SK-N-SH (cell line): ENCODE results near the gene LRRC17. TPM values are rescaled to one million over a fixed set of nuclear protein-coding genes. Genes with fewer than 3 reads are reported as not detected.

ENCODE experiments used
- CTCF ChIA-PET: fragments of 300-600, 350-600 bp; formaldehyde crosslinking; extraction: SDS; loops from one replicate; lab custom pipeline; 2021; lab: Yijun Ruan, JAX
- POLR2A ChIA-PET: fragments of 350-600 bp; sonication (Branson Sonifier 250); formaldehyde crosslinking; extraction: SDS; loops from one replicate; lab custom pipeline; 2020; ENCODE audit warnings: antibody characterized with exemption, inconsistent platforms; lab: Yijun Ruan, JAX
- DNase-seq: peaks from one replicate; pipeline ENCODE4 v3.0.0; 2012
- H2AFZ ChIP-seq: fragments of 200-600 bp; sonication (generic); 2 replicates; pipeline ENCODE4 v1.8.1; 2016; ENCODE audit warnings: antibody characterized with exemption, mild to moderate bottlenecking, low read depth
- H3F3A ChIP-seq: fragments of 200-600 bp; sonication (generic); replicated peaks from 2 replicates; pipeline ENCODE3; 2016; ENCODE audit warnings: antibody characterized with exemption, mild to moderate bottlenecking; ENCODE audit not compliant: insufficient read depth
- H3K27ac ChIP-seq, 2 experiments: fragments of 200-500 bp in 1 of 2; fragments of 200-600 bp in 1 of 2; sonication (Bioruptor generic) in 1 of 2; sonication (generic), shearing (Covaris generic) in 1 of 2; 2 replicates each; pipeline versions ENCODE4 v1.5.1 to v1.6.1; 2014 to 2016; ENCODE audit warnings: low read depth in 2 of 2, inconsistent platforms in 1 of 2, low read length in 1 of 2, mild to moderate bottlenecking in 1 of 2, mixed read lengths in 1 of 2
- H3K27me3 ChIP-seq: fragments of 200-600 bp; sonication (generic), shearing (Covaris generic); 2 replicates; pipeline ENCODE4 v1.6.1; 2016; ENCODE audit warnings: mixed run types; ENCODE audit not compliant: insufficient read depth
- H3K36me3 ChIP-seq, 2 experiments: fragments of 200-500 bp in 1 of 2; fragments of 200-600 bp in 1 of 2; sonication (Bioruptor generic) in 1 of 2; sonication (generic) in 1 of 2; replicated peaks in 1 of 2; 2 replicates each; pipeline versions ENCODE3 to v1.5.1; 2014 to 2016; ENCODE audit warnings: low read length in 1 of 2, mild to moderate bottlenecking in 1 of 2; ENCODE audit not compliant: insufficient read depth in 2 of 2, control insufficient read depth in 1 of 2
- H3K4me1 ChIP-seq, 2 experiments: fragments of 200-500 bp in 1 of 2; fragments of 200-600 bp in 1 of 2; sonication (Bioruptor generic) in 1 of 2; sonication (generic), shearing (Covaris generic) in 1 of 2; 2 replicates each; pipeline versions ENCODE4 v1.5.1 to v1.6.1; 2014 to 2016; ENCODE audit warnings: low read depth in 1 of 2, low read length in 1 of 2, mixed run types in 1 of 2; ENCODE audit not compliant: insufficient read depth in 2 of 2, control insufficient read depth in 1 of 2
- H3K4me2 ChIP-seq: fragments of 200-600 bp; sonication (generic), shearing (Covaris generic); 2 replicates; pipeline ENCODE4 v1.6.1; 2017; ENCODE audit warnings: mixed run types
- H3K4me3 ChIP-seq, 2 experiments: fragments of 200-500 bp in 1 of 2; fragments of 200-600 bp in 1 of 2; sonication (Bioruptor generic) in 1 of 2; sonication (generic), shearing (Covaris generic) in 1 of 2; 2 replicates each; pipeline versions ENCODE4 v1.5.1 to v1.8.1; 2014 to 2016; ENCODE audit warnings: low read depth in 2 of 2, inconsistent platforms in 1 of 2, low read length in 1 of 2, mild to moderate bottlenecking in 1 of 2, mixed read lengths in 1 of 2, moderate library complexity in 1 of 2
- H3K79me2 ChIP-seq: fragments of 200-600 bp; sonication (generic); 2 replicates; pipeline ENCODE4 v1.8.1; 2017; ENCODE audit warnings: mild to moderate bottlenecking; ENCODE audit not compliant: insufficient read depth
- H3K9ac ChIP-seq: fragments of 200-600 bp; sonication (generic); 2 replicates; pipeline ENCODE4 v1.6.1; 2017; ENCODE audit warnings: mixed run types
- H3K9me2 ChIP-seq: fragments of 200-600 bp; sonication (generic); 2 replicates; pipeline ENCODE4 v1.6.1; 2017; ENCODE audit warnings: mixed run types
- H3K9me3 ChIP-seq: fragments of 200-600 bp; sonication (generic); 2 replicates; pipeline ENCODE4 v1.6.1; 2017; ENCODE audit warnings: mixed run types, mild to moderate bottlenecking, moderate library complexity
- H4K20me1 ChIP-seq: fragments of 200-600 bp; sonication (generic); 2 replicates; pipeline ENCODE4 v1.6.1; 2017; ENCODE audit warnings: mild to moderate bottlenecking, mixed run types; ENCODE audit not compliant: insufficient read depth
- CHD2 ChIP-seq: fragments of 150-350 bp; IDR thresholded peaks from 2 replicates; pipeline ENCODE4 v1.6.1; 2018; ENCODE audit warnings: low read length; ENCODE audit not compliant: partially characterized antibody
- EP300 ChIP-seq, 2 experiments: IDR thresholded peaks; 2 replicates each; pipeline versions ENCODE4 v1.4.0 to v1.6.1; 2012; ENCODE audit warnings: borderline replicate concordance in 1 of 2, low read depth in 1 of 2, low read length in 1 of 2
- FOSL2 ChIP-seq: IDR thresholded peaks from 2 replicates; pipeline ENCODE4 v1.4.0; 2012; ENCODE audit warnings: low read depth, mild to moderate bottlenecking, moderate library complexity, borderline replicate concordance
- FOXM1 ChIP-seq: IDR thresholded peaks from 2 replicates; pipeline ENCODE4 v1.4.0; 2012; ENCODE audit warnings: low read depth, mild to moderate bottlenecking
- GATA2 ChIP-seq: sonication (generic); formaldehyde crosslinking; IDR thresholded peaks from 2 replicates; pipeline ENCODE4 v1.5.0; 2020; ENCODE audit warnings: mild to moderate bottlenecking, missing genetic modification reagents
- IRF3 ChIP-seq: fragments of 150-350 bp; IDR thresholded peaks from 2 replicates; pipeline ENCODE4 v1.6.1; 2016; ENCODE audit warnings: mild to moderate bottlenecking, low read depth, low read length
- MAX ChIP-seq: IDR thresholded peaks from 2 replicates; pipeline ENCODE4 v1.4.0; 2012; ENCODE audit warnings: low read depth
- MEF2A ChIP-seq: IDR thresholded peaks from 2 replicates; pipeline ENCODE4 v1.4.0; 2012; ENCODE audit warnings: low read depth, borderline replicate concordance
- MXI1 ChIP-seq: IDR thresholded peaks from 2 replicates; pipeline ENCODE4 v1.6.1; 2012; ENCODE audit warnings: mild to moderate bottlenecking, low read depth, low read length, improper control_type of control experiment
- PBX3 ChIP-seq: IDR thresholded peaks from 2 replicates; pipeline ENCODE4; 2012
- RCOR1 ChIP-seq: fragments of 150-350 bp; IDR thresholded peaks from 2 replicates; pipeline ENCODE4 v1.6.1; 2017; ENCODE audit warnings: antibody characterized with exemption, low read length
- REST ChIP-seq: IDR thresholded peaks from 2 replicates; pipeline ENCODE4 v1.6.1; 2012; ENCODE audit warnings: mild to moderate bottlenecking, low read depth, low read length, moderate library complexity
- RFX5 ChIP-seq: IDR thresholded peaks from 2 replicates; pipeline ENCODE4 v1.6.1; 2012; ENCODE audit warnings: mild to moderate bottlenecking, improper control_type of control experiment, low read length
- RXRA ChIP-seq: IDR thresholded peaks from 2 replicates; pipeline ENCODE4 v1.4.0; 2012; ENCODE audit warnings: low read depth, mild to moderate bottlenecking, borderline replicate concordance
- SIN3A ChIP-seq: IDR thresholded peaks from 2 replicates; pipeline ENCODE4 v1.6.1; 2012; ENCODE audit warnings: low read depth, mild to moderate bottlenecking, low read length, moderate library complexity, borderline replicate concordance
- TAF1 ChIP-seq: IDR thresholded peaks from 2 replicates; pipeline ENCODE4 v1.6.1; 2012; ENCODE audit warnings: low read depth, mild to moderate bottlenecking, low read length, moderate library complexity, borderline replicate concordance
- TCF12 ChIP-seq: IDR thresholded peaks from 2 replicates; pipeline ENCODE4 v1.4.0; 2012
- TEAD4 ChIP-seq: IDR thresholded peaks from 2 replicates; pipeline ENCODE4 v1.4.0; 2012; ENCODE audit warnings: mild to moderate bottlenecking, borderline replicate concordance; ENCODE audit not compliant: insufficient read depth
- WGBS: methylation state at CpG from one replicate; pipeline ENCODE4 v1.1.6; 2017; ENCODE audit warnings: low lambda C conversion rate; 5-methylcytosine and 5-hydroxymethylcytosine counted together
- polyA plus RNA-seq, 3 experiments: library from polyadenylated mRNA; depleted of rRNA; stranded (reverse); fragments of >200 nt; gene quantifications; 2 replicates each; pipeline ENCODE4 v1.2.3, GENCODE V29; 2012

Gene LRRC17
- polyA plus RNA-seq, 1 of the 3 experiments (the other 2 are of a cell fraction), result 101 TPM

GRCh38 chr7:102925976-102926782, 13.4 kb downstream of the LRRC17 start:
- peaks cover 6% of the 10 kb centered on the region for H3F3A ChIP-seq
- H4K20me1 ChIP-seq, result no peaks in the 10 kb centered on the region
- no peak overlapping the region for H3K4me3 ChIP-seq
- no peaks in the 10 kb centered on the region for H3K9me2 ChIP-seq
- H3K9me3 ChIP-seq, result no peaks in the 10 kb centered on the region
- peaks cover 11 to 17% of the 10 kb centered on the region in 2 experiments; a peak in 3 of 4 replicates for H3K4me1 ChIP-seq
- peak; percentile 55 for DNase-seq
- no peak overlapping the region; the same call in 1 of the 2 replicates for H3K4me2 ChIP-seq
- no peaks in the 10 kb centered on the region for H3K79me2 ChIP-seq
- 20% methylated on average over 5 of the region's 5 CpGs for WGBS
- no peaks in the 10 kb centered on the region for H3K36me3 ChIP-seq
- peak overlapping the region; percentile 1; the same call in 1 of the 2 replicates for H2AFZ ChIP-seq
- H3K27ac ChIP-seq, result peak overlapping the region; percentile 42 to 62
- H3K9ac ChIP-seq, result no peak overlapping the region
- no peaks in the 10 kb centered on the region for H3K27me3 ChIP-seq
- TF ChIP-seq FOSL2, result 0 out of 2 replicates have a peak, but pooled peaks have one; percentile 8
- peak; percentile 42 for TF ChIP-seq TCF12
- TF ChIP-seq CHD2, result peak; percentile 11
- TF ChIP-seq PBX3, result peak; percentile 40; the same call in 1 of the 2 replicates
- no peak for TF ChIP-seq FOXM1
- no peak for TF ChIP-seq TEAD4
- TF ChIP-seq RXRA, result peak; percentile 27; the same call in 1 of the 2 replicates
- TF ChIP-seq GATA2 (CRISPR knock-in tag), result peak; percentile 31; the same call in 1 of the 2 replicates
- TF ChIP-seq RCOR1, result peak; percentile 21; the same call in 1 of the 2 replicates
- 0 out of 4 replicates have a peak, but pooled peaks of 1 of the 2 experiments have one; percentile 10 for TF ChIP-seq EP300 (IDR thresholded peaks at IDR 0.05; ENCODE audit: borderline replicate concordance in 1 of 2, low read depth in 1 of 2, low read length in 1 of 2)
- CTCF ChIA-PET, result interaction anchor here (0.6 to 1.3 kb wide), 2 partner anchors 14 to 17 kb away, joined by 3 to 4 read pairs; no protein-coding TSS in a partner anchor
- POLR2A ChIA-PET, result no interaction called here

- Histone ChIP-seq H3K9me3 (no peaks in the 10 kb centered on the region), H3K36me3 (no peaks in the 10 kb centered on the region), H4K20me1 (no peaks in the 10 kb centered on the region), H3K79me2 (no peaks in the 10 kb centered on the region), H3K9ac (no peak overlapping the region), H3K27me3 (no peaks in the 10 kb centered on the region), H3K27ac (peak overlapping the region; percentile 42 to 62; a peak in 3 of 4 replicates), H3K4me1 (peaks cover 11 to 17% of the 10 kb centered on the region in 2 experiments; a peak in 3 of 4 replicates), H3K4me2 (no peak overlapping the region), H3F3A (peaks cover 7% of the 10 kb centered on the region), H3K9me2 (no peaks in the 10 kb centered on the region), H2AFZ (0 out of 2 replicates have a peak overlapping the region, but pooled peaks have one; percentile 1), H3K4me3 (no peak overlapping the region)
- DNase-seq, result no peak
- ChIA-PET POLR2A (no interaction called here), CTCF (no interaction called here)
- TF ChIP-seq MXI1, result no peak
- no peak for TF ChIP-seq GATA2 (CRISPR knock-in tag)
- TF ChIP-seq TAF1, result no peak
- no peak for TF ChIP-seq RXRA
- TF ChIP-seq MAX, result no peak
- no peak for TF ChIP-seq RCOR1
- TF ChIP-seq MEF2A, result no peak
- no peak for TF ChIP-seq RFX5
- no peak for TF ChIP-seq SIN3A
- no peak for TF ChIP-seq IRF3
- no peak for TF ChIP-seq TEAD4
- TF ChIP-seq REST, result no peak
Measured at GRCh38 chr7:102926783-102927140, 14.0 kb downstream of the LRRC17 start.
